ENCODE measurements around the gene NOS1AP. TPM values are rescaled to one million over a fixed set of nuclear protein-coding genes. Genes with fewer than 3 reads are reported as not detected.

NOS1AP gene
- total and polyA plus RNA-seq, 2 donors from 2014 or later = 0.47 to 10.7 TPM

DNA sequence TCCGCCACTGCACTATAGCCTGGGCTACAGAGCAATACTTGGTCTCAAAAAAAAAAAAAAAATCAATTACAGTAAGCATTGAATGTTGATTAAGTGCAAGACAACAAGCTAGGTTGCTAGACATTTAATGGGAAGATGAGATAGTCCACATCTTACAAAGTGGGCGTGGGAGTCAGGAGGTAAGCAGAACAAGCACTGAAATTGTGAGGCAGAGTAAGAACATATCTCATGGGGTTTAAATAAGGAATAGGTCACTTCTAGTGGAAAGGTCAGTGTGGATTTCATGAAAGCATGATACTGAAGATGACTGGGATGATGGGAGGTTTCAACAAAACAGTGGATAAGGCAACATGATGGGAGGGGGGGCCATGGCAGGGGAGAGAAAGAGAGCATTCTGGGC is 44.0 kb upstream of the NOS1AP start:
- TF ChIP-seq, protein P1, sequence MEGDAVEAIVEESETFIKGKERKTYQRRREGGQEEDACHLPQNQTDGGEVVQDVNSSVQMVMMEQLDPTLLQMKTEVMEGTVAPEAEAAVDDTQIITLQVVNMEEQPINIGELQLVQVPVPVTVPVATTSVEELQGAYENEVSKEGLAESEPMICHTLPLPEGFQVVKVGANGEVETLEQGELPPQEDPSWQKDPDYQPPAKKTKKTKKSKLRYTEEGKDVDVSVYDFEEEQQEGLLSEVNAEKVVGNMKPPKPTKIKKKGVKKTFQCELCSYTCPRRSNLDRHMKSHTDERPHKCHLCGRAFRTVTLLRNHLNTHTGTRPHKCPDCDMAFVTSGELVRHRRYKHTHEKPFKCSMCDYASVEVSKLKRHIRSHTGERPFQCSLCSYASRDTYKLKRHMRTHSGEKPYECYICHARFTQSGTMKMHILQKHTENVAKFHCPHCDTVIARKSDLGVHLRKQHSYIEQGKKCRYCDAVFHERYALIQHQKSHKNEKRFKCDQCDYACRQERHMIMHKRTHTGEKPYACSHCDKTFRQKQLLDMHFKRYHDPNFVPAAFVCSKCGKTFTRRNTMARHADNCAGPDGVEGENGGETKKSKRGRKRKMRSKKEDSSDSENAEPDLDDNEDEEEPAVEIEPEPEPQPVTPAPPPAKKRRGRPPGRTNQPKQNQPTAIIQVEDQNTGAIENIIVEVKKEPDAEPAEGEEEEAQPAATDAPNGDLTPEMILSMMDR (IDR thresholded peaks at IDR 0.05; ENCODE audit: borderline replicate concordance, extremely low read depth, insufficient read depth) = no peak
- intact Hi-C loops (cut with DNase I) = no loop called here
- DNase-seq (no peak), FAIRE-seq (no peak)
- no peaks in the 10 kb centered on the region for H3K9me3 ChIP-seq (ENCODE audit: control insufficient read depth in 2 of 3, insufficient read depth in 1 of 3, low read length in 3 of 3)
- no peak overlapping the region for H3K4me3 ChIP-seq (ENCODE audit: low read length in 3 of 3)
- H3K27ac ChIP-seq (ENCODE audit: low read depth in 2 of 2, low read length in 2 of 2) = no peak overlapping the region
- H3K27me3 ChIP-seq (ENCODE audit: control insufficient read depth, insufficient read depth, low read length) = peaks cover 3% of the 10 kb centered on the region
- no peaks in the 10 kb centered on the region for H3K36me3 ChIP-seq (ENCODE audit: control insufficient read depth in 2 of 3, insufficient read depth in 3 of 3, low read length in 3 of 3)
- peaks cover 0 to 4% (median 4%) of the 10 kb centered on the region in 3 donors for H3K4me1 ChIP-seq (ENCODE audit: control insufficient read depth in 2 of 3, insufficient read depth in 2 of 3, low read depth in 1 of 3, low read length in 3 of 3)
- no peak overlapping the region for H3K9ac ChIP-seq (ENCODE audit: low read length in 3 of 3)

DNA sequence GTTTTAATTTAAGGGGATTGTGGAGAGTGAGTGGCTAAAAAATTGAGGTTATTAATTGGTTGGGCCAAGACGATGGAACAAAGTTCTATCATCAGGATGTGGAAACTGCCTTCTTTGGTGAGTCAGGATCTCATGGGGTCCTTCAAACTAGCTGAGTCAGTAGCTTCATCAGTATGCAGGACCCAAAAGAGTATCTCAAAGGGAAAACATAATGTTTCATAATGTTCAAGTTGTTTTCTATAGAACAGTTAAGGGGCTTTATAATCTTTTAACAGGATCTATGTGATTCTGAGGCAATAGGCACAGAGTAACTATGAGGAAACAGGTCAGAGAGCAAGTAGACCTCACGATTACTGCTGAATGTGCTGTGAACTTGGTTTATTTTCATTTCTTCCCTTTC is 42.6 kb upstream of the NOS1AP start:
- Histone ChIP-seq H3K36me3 (ENCODE audit: control insufficient read depth in 2 of 3, insufficient read depth in 3 of 3, low read length in 3 of 3) (no peaks in the 10 kb centered on the region), H3K9me3 (ENCODE audit: control insufficient read depth in 2 of 3, insufficient read depth in 1 of 3, low read length in 3 of 3) (no peaks in the 10 kb centered on the region), H3K9ac (ENCODE audit: low read length in 3 of 3) (no peak overlapping the region), H3K4me3 (ENCODE audit: low read length in 3 of 3) (no peak overlapping the region), H3K27ac (ENCODE audit: low read depth in 2 of 2, low read length in 2 of 2) (no peak overlapping the region), H3K27me3 (ENCODE audit: control insufficient read depth, insufficient read depth, low read length) (peaks cover 3% of the 10 kb centered on the region), H3K4me1 (ENCODE audit: control insufficient read depth in 2 of 3, insufficient read depth in 2 of 3, low read depth in 1 of 3, low read length in 3 of 3) (peaks cover 0 to 4% (median 4%) of the 10 kb centered on the region in 3 donors)
- intact Hi-C loops (cut with DNase I) = no loop called here
- TF ChIP-seq, protein P1 (IDR thresholded peaks at IDR 0.05; ENCODE audit: borderline replicate concordance, extremely low read depth, insufficient read depth) = no peak
- FAIRE-seq (no peak), DNase-seq (no peak)

DNA sequence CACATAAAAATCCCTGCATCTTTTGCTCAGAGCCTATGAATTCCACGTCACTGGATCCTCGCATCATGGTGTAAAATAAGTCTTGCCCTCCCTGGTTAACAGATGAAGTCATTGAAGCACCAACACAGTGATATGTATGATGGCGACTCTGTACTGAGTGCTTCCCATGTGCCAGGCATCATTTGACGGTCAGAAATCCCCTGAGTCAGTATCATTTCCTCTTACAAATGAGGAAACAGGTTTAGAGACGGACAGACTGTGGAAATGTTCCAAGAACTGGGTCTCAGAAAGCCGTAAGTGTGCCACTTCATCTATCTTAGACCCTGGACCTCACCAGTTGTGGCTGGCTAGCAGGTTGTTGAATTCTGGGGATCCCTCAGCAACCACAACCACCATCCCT is 40.8 kb upstream of the NOS1AP start:
- Histone ChIP-seq H3K27ac (ENCODE audit: low read depth in 2 of 2, low read length in 2 of 2) (no peak overlapping the region), H3K27me3 (ENCODE audit: control insufficient read depth, insufficient read depth, low read length) (peaks cover 3% of the 10 kb centered on the region), H3K9me3 (ENCODE audit: control insufficient read depth in 2 of 3, insufficient read depth in 1 of 3, low read length in 3 of 3) (no peaks in the 10 kb centered on the region), H3K4me3 (ENCODE audit: low read length in 3 of 3) (no peak overlapping the region), H3K4me1 (ENCODE audit: control insufficient read depth in 2 of 3, insufficient read depth in 2 of 3, low read depth in 1 of 3, low read length in 3 of 3) (peaks cover 0 to 4% (median 0%) of the 10 kb centered on the region in 3 donors), H3K36me3 (ENCODE audit: control insufficient read depth in 2 of 3, insufficient read depth in 3 of 3, low read length in 3 of 3) (no peaks in the 10 kb centered on the region), H3K9ac (ENCODE audit: low read length in 3 of 3) (no peak overlapping the region)
- intact Hi-C loops (cut with DNase I) = no loop called here
- FAIRE-seq (no peak), DNase-seq (no peak)
- TF ChIP-seq, protein P1 (IDR thresholded peaks at IDR 0.05; ENCODE audit: borderline replicate concordance, extremely low read depth, insufficient read depth) = no peak

DNA sequence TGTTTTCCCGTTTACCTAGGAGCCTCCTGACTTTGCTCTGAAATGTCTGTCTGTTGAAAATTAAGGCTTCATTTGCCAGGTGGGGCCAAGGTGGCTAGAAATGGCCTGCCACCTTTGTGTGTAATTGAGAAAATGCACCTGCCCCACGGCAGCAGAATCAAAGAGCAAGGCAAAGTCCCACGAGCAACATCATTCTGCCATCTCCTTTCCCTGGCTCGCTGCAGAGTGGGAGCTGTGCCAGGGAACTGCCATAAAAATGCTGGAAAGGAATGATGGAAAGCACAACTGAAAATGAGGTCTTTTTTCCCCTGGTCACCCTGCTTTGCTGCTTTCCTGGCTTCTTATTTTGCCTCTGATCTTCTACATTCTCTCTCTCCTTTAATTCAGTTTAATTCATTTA is 40.3 kb upstream of the NOS1AP start:
- no peak overlapping the region for H3K4me3 ChIP-seq (ENCODE audit: low read length in 3 of 3)
- H3K27ac ChIP-seq (ENCODE audit: low read depth in 2 of 2, low read length in 2 of 2) = no peak overlapping the region
- peaks cover 0 to 4% (median 0%) of the 10 kb centered on the region in 3 donors for H3K4me1 ChIP-seq (ENCODE audit: control insufficient read depth in 2 of 3, insufficient read depth in 2 of 3, low read depth in 1 of 3, low read length in 3 of 3)
- no peak for FAIRE-seq
- peak in 1 of 5 donors; percentile 47 for DNase-seq
- TF ChIP-seq, protein P1 (IDR thresholded peaks at IDR 0.05; ENCODE audit: borderline replicate concordance, extremely low read depth, insufficient read depth) = no peak
- H3K9me3 ChIP-seq (ENCODE audit: control insufficient read depth in 2 of 3, insufficient read depth in 1 of 3, low read length in 3 of 3) = no peaks in the 10 kb centered on the region
- intact Hi-C loops (cut with DNase I) = no loop called here
- H3K27me3 ChIP-seq (ENCODE audit: control insufficient read depth, insufficient read depth, low read length) = peaks cover 3% of the 10 kb centered on the region
- no peak overlapping the region for H3K9ac ChIP-seq (ENCODE audit: low read length in 3 of 3)
- no peaks in the 10 kb centered on the region for H3K36me3 ChIP-seq (ENCODE audit: control insufficient read depth in 2 of 3, insufficient read depth in 3 of 3, low read length in 3 of 3)
